Stimulated activated CD4-positive, alpha-beta T cell treated with anti-CD3 and anti-CD28 coated beads, Interleukin-15, amount 100 ng/mL, for 1 hour (primary cell): ENCODE measurements around the gene DRD5.
"Not testable (repeated sequence)": the region's sequence is repeated elsewhere in the genome, so short reads cannot be mapped to it uniquely, and the experiment has no call there.

Source experiments
- DNase-seq, 2 donors: peaks; one replicate each; pipeline ENCODE4 v3.0.0-alpha.2; 2020; ENCODE audit warnings: low read depth in 1 of 2, low spot score in 1 of 2

Gene DRD5

GRCh38 chr4:9781343-9782135 is at the start of gene DRD5:
Gene DRD5 (plus strand): TSS chr4:9781634. CDS start chr4:9782030, 396 bp downstream.
- no peak for DNase-seq

- DNase-seq, result not testable (repeated sequence)
Observed at GRCh38 chr4:9732256-9732655, 49.2 kb upstream of the DRD5 start.

GRCh38 chr4:9735515-9735914 is 45.9 kb upstream of the DRD5 start:
- DNase-seq, result no peak

- DNase-seq, result not testable (repeated sequence)
Observed at GRCh38 chr4:9737280-9737679, 44.2 kb upstream of the DRD5 start.

- DNase-seq, result not testable (repeated sequence)
Observed at GRCh38 chr4:9743789-9744188, 37.6 kb upstream of the DRD5 start.

GRCh38 chr4:9745782-9746181 is 35.7 kb upstream of the DRD5 start:
- DNase-seq, result no peak

GRCh38 chr4:9758641-9759317 is 22.7 kb upstream of the DRD5 start:
- no peak for DNase-seq

GRCh38 chr4:9762823-9763475 is 18.5 kb upstream of the DRD5 start:
- DNase-seq, result no peak

GRCh38 chr4:9764155-9764696 is 17.2 kb upstream of the DRD5 start:
- DNase-seq, result no peak

GRCh38 chr4:9765091-9765490 is 16.3 kb upstream of the DRD5 start:
- no peak for DNase-seq

GRCh38 chr4:9769321-9769720 is 12.1 kb upstream of the DRD5 start:
- no peak for DNase-seq

- DNase-seq, result no peak
Observed at GRCh38 chr4:9771034-9771433, 10.4 kb upstream of the DRD5 start.

GRCh38 chr4:9773471-9773870 is 8.0 kb upstream of the DRD5 start:
- DNase-seq, result no peak

GRCh38 chr4:9782136-9782436 is 652 bp downstream of the DRD5 start:
- no peak for DNase-seq

GRCh38 chr4:9785891-9786290 is 4.5 kb downstream of the DRD5 start:
- not testable (repeated sequence) for DNase-seq

- DNase-seq, result no peak
Observed at GRCh38 chr4:9792381-9792780, 10.9 kb downstream of the DRD5 start.

- not testable (repeated sequence) for DNase-seq
Observed at GRCh38 chr4:9796641-9797040, 15.2 kb downstream of the DRD5 start.

- no peak for DNase-seq
Observed at GRCh38 chr4:9800848-9801247, 19.4 kb downstream of the DRD5 start.

- no peak for DNase-seq
Observed at GRCh38 chr4:9804918-9805317, 23.5 kb downstream of the DRD5 start.

- DNase-seq, result no peak
Observed at GRCh38 chr4:9808077-9808476, 26.6 kb downstream of the DRD5 start.

- no peak for DNase-seq
Observed at GRCh38 chr4:9811806-9812205, 30.4 kb downstream of the DRD5 start.
